DND-41 (cell line): ENCODE data around the gene EIPR1.

Source experiments
- ATAC-seq: fragments of 200-7000 bp; cut with Tn5 transposase; 3 replicates; pipeline ENCODE4 v1.9.1; 2021; ENCODE audit warnings: low read depth; ENCODE audit not compliant: insufficient read depth
- DNase-seq: peaks from one replicate; pipeline ENCODE4 v3.0.0-alpha.2; 2020
- H2AFZ ChIP-seq: 2 replicates; pipeline ENCODE4 v1.6.0; 2012; ENCODE audit warnings: low read depth, low read length
- H3K27ac ChIP-seq: 2 replicates; pipeline ENCODE4 v1.5.1; 2012; ENCODE audit warnings: low read length, inconsistent platforms
- H3K27me3 ChIP-seq: fragments of 200-600 bp; sonication (generic); 2 replicates; pipeline ENCODE4 v1.6.0; 2012; ENCODE audit warnings: low read length, mild to moderate bottlenecking, inconsistent platforms; ENCODE audit not compliant: insufficient read depth, poor library complexity
- H3K36me3 ChIP-seq: 2 replicates; pipeline ENCODE4 v1.5.1; 2012; ENCODE audit warnings: low read length, inconsistent platforms; ENCODE audit not compliant: insufficient read depth
- H3K4me1 ChIP-seq: 2 replicates; pipeline ENCODE4 v1.5.1; 2012; ENCODE audit warnings: mild to moderate bottlenecking, low read length; ENCODE audit not compliant: insufficient read depth
- H3K4me2 ChIP-seq: 2 replicates; pipeline ENCODE4 v1.6.0; 2012; ENCODE audit warnings: mild to moderate bottlenecking, moderate library complexity, low read length, inconsistent platforms; ENCODE audit not compliant: insufficient read depth
- H3K4me3 ChIP-seq, 2 experiments: fragments of 200-600 bp in 1 of 2; shearing (Covaris generic) in 1 of 2; 2 replicates each; pipeline ENCODE4 v1.5.1; 2012 to 2016; ENCODE audit warnings: inconsistent platforms in 2 of 2, low read length in 2 of 2, mild to moderate bottlenecking in 2 of 2, low read depth in 1 of 2, moderate library complexity in 1 of 2
- H3K79me2 ChIP-seq: 2 replicates; pipeline ENCODE4 v1.6.0; 2012; ENCODE audit warnings: low read length, inconsistent platforms; ENCODE audit not compliant: insufficient read depth
- H3K9ac ChIP-seq: 2 replicates; pipeline ENCODE4 v1.6.0; 2012; ENCODE audit warnings: low read depth, mild to moderate bottlenecking, inconsistent platforms, low read length, moderate library complexity
- H3K9me3 ChIP-seq: 2 replicates; pipeline ENCODE4 v1.5.1; 2012; ENCODE audit warnings: low read length, moderate library complexity, mild to moderate bottlenecking, inconsistent platforms; ENCODE audit not compliant: insufficient read depth, severe bottlenecking
- H4K20me1 ChIP-seq: 2 replicates; pipeline ENCODE4 v1.6.0; 2012; ENCODE audit warnings: low read length; ENCODE audit not compliant: insufficient read depth
- CTCF ChIP-seq: IDR thresholded peaks from 2 replicates; pipeline ENCODE4 v1.5.1; 2012; ENCODE audit warnings: borderline replicate concordance, low read length, moderate library complexity, mild to moderate bottlenecking; ENCODE audit not compliant: poor library complexity, severe bottlenecking; ENCODE audit errors: extremely low read depth
- EZH2 ChIP-seq: IDR thresholded peaks from 3 replicates; pipeline ENCODE4 v1.6.1; 2012; ENCODE audit warnings: borderline replicate concordance, low read depth, mild to moderate bottlenecking, moderate library complexity, low read length, inconsistent platforms; ENCODE audit not compliant: severe bottlenecking

The EIPR1 gene

DNA sequence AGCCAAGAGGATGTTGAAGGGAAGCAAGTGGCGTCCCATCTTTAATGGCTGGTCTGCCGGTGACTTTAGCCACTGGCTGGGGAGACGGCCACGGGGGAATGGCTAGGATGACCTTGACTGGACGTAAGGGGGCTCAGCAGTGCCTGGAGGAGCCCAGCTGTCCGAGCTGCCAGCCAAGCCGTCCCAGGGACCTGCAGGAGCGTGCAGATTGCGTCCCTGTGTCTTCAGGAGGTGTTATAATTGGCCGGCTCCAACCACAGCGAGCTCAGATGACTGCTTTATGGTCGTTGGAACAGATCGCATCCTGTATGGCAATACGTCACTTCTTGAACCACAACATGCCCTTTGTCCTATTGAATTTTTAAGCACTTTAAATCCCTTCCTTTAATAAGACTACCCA lies 204.6 kb downstream of the EIPR1 start:
- no peak overlapping the region for H3K27ac ChIP-seq
- no peak overlapping the region for H3K4me3 ChIP-seq
- no peak overlapping the region for H3K4me2 ChIP-seq
- DNase-seq: no peak
- no peak for ATAC-seq
- no peaks in the 10 kb centered on the region for H3K27me3 ChIP-seq
- H3K9me3 ChIP-seq: no peaks in the 10 kb centered on the region
- no peak for TF ChIP-seq CTCF
- TF ChIP-seq EZH2: no peak
- no peak overlapping the region for H2AFZ ChIP-seq
- no peak overlapping the region for H3K9ac ChIP-seq
- no peaks in the 10 kb centered on the region for H3K4me1 ChIP-seq
- H4K20me1 ChIP-seq: no peaks in the 10 kb centered on the region; the same call in 1 of the 2 replicates
- no peaks in the 10 kb centered on the region for H3K79me2 ChIP-seq
- H3K36me3 ChIP-seq: no peaks in the 10 kb centered on the region

- TF ChIP-seq EZH2 (no peak), CTCF (no peak)
- H3K4me2 ChIP-seq: no peak overlapping the region
- no peak overlapping the region for H3K9ac ChIP-seq
- no peak overlapping the region for H3K4me3 ChIP-seq
- no peaks in the 10 kb centered on the region for H3K9me3 ChIP-seq
- no peak overlapping the region for H2AFZ ChIP-seq
- no peaks in the 10 kb centered on the region for H3K4me1 ChIP-seq
- DNase-seq (no peak), ATAC-seq (no peak)
- no peak overlapping the region for H3K27ac ChIP-seq
- no peaks in the 10 kb centered on the region for H3K36me3 ChIP-seq
- no peaks in the 10 kb centered on the region; the same call in 1 of the 2 replicates for H4K20me1 ChIP-seq
- no peaks in the 10 kb centered on the region for H3K79me2 ChIP-seq
- no peaks in the 10 kb centered on the region for H3K27me3 ChIP-seq
Observed at GRCh38 chr2:3172265-3172935, 205.2 kb downstream of the EIPR1 start.

DNA sequence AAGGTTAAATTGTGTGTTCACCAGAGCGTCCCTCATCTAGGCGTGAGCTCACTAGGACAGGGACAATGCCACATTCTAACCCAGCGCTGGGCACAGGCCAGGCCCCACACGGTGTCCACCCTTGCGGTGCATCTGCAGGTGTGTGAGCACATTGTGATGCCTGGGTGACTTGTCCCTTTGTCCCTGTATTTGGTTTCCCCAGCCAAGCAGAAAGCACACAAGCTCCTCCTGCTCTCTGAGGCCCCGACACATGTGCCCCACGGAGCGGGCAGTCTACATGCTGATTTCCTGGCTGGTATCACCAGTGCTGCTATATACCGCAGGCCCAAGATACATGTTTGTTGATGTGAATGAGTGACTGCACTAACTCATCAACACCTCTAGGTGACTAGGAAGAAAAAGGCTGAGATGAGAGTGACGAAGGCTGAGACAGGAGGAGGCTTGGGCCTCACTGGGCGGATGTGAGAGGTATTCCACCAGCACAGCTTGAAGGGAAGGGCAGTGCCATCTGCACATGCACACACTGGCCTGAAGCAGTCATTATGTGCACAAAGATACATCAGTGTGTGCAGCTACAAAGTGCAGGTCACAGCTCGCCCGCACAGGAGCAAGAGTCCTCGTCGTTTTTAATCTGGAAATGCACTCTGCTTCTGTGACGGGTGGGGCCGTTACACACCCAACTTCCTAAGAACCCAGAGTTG lies 205.9 kb downstream of the EIPR1 start:
- ATAC-seq: no peak; the same call in 2 of the 3 replicates
- DNase-seq: no peak
- H3K9me3 ChIP-seq: no peaks in the 10 kb centered on the region
- no peaks in the 10 kb centered on the region for H3K79me2 ChIP-seq
- no peak overlapping the region for H3K4me3 ChIP-seq
- TF ChIP-seq EZH2: no peak
- no peak for TF ChIP-seq CTCF
- H3K4me1 ChIP-seq: no peaks in the 10 kb centered on the region
- no peaks in the 10 kb centered on the region; the same call in 1 of the 2 replicates for H4K20me1 ChIP-seq
- no peaks in the 10 kb centered on the region for H3K36me3 ChIP-seq
- H2AFZ ChIP-seq: no peak overlapping the region
- H3K4me2 ChIP-seq: no peak overlapping the region
- H3K27ac ChIP-seq: no peak overlapping the region
- no peak overlapping the region for H3K9ac ChIP-seq
- no peaks in the 10 kb centered on the region for H3K27me3 ChIP-seq
